Ovary (tissue), 9 donors: ENCODE measurements around the gene CACNA2D1. TPM values are rescaled to one million over a fixed set of nuclear protein-coding genes. Genes with fewer than 3 reads are reported as not detected.

ENCODE experiments used
- DNase-seq, 5 donors: peaks; one replicate each; pipeline ENCODE4 v3.0.0-alpha.2; 2019 to 2020
- H3K27ac ChIP-seq, 2 donors: fragments of 200-600 bp; one replicate each; pipeline versions ENCODE4 v1.5.1 to v1.8.0; 2019 to 2022
- H3K27me3 ChIP-seq: fragments of 200-600 bp; one replicate; pipeline ENCODE4 v1.8.0; 2022
- H3K36me3 ChIP-seq: fragments of 200-600 bp; sonication (generic); one replicate; pipeline ENCODE4 v1.5.1; 2019
- H3K4me1 ChIP-seq: one replicate; pipeline ENCODE4 v1.8.1; 2013; ENCODE audit warnings: mild to moderate bottlenecking, moderate library complexity; ENCODE audit not compliant: insufficient read depth
- H3K4me3 ChIP-seq: fragments of 200-600 bp; sonication (generic); one replicate; pipeline ENCODE4 v1.5.1; 2017
- H3K9me3 ChIP-seq, 2 donors: fragments of 200-600 bp in 1 of 2; sonication (generic) in 1 of 2; one replicate each; pipeline versions ENCODE4 v1.5.1 to v1.8.1; 2013 to 2019; ENCODE audit warnings: mild to moderate bottlenecking in 1 of 2, moderate library complexity in 1 of 2
- EP300 ChIP-seq: sonication (generic); formaldehyde crosslinking; IDR thresholded peaks from one replicate; pipeline ENCODE4 v1.6.1; 2017; ENCODE audit warnings: antibody characterized with exemption
- POLR2A ChIP-seq: fragments of 450-650 bp; IDR thresholded peaks from one replicate; pipeline ENCODE4 v1.6.1; 2017; ENCODE audit warnings: antibody characterized with exemption, mild to moderate bottlenecking, moderate library complexity
- WGBS, 3 donors: extraction: QIAGEN DNeasy Blood & Tissue Kit in 1 of 3; methylation state at CpG; one replicate each; pipeline versions ENCODE4 v1.1.5 to v1.1.7; 2013 to 2017; 5-methylcytosine and 5-hydroxymethylcytosine counted together
- intact Hi-C, 4 donors: fragments of 100-400 bp; cut with DNase I; formaldehyde crosslinking; loops; one replicate each; pipeline versions ENCODE4 v1.11.0 to v1.15.1; 2022 to 2023
- polyA plus RNA-seq, 2 donors: library from polyadenylated mRNA; stranded (reverse); fragments of 200-250 nt in 1 of 2; fragments of 350-450 nt in 1 of 2; fragmentation: Illumina TruSeq in 1 of 2; extraction: RNeasy Lipid Tissue Mini Kit (QIAGEN cat#74804) in 1 of 2; gene quantifications; one replicate each; pipeline ENCODE4 v1.2.3, GENCODE V29; 2013 to 2014
- total RNA-seq, 7 donors: library from RNA; depleted of rRNA in 2 of 7; stranded (reverse); fragments of >200 nt in 2 of 7; fragmentation: NEBNext Ultra II Directional in 3 of 7; extraction: Animal tissue kit (Norgen Biotek cat#: 25700) in 3 of 7; gene quantifications; one replicate each; pipeline versions ENCODE4 v1.1.0 to v1.2.4, GENCODE V29; 2016 to 2023
- TF ChIP-seq, protein P1 (sequence below), 3 donors: fragments of 450-650 bp in 2 of 3; fragments of 200-600 bp in 1 of 3; IDR thresholded peaks; one replicate each; pipeline versions ENCODE4 v1.5.1 to v1.8.0; 2016 to 2022; ENCODE audit warnings: antibody characterized with exemption in 3 of 3, mild to moderate bottlenecking in 1 of 3
- donor health status: DM: no; HTN: no; CAD: no; lungs with moderate emphysema.
- donor health status: DM: no; HTN: no; CAD: no.
- donor health status: Bipolar disorder and iron deficiency.
- donor health status: DM: yes; HTN: yes; CAD: no.
- donor health status: DM: no; HTN: no; CAD: no.
- donor health status: DM: yes; HTN: yes; CAD: no.

Gene CACNA2D1
- total and polyA plus RNA-seq, 9 donors, result 6.6 to 34.2 (median 18.8) TPM

DNA sequence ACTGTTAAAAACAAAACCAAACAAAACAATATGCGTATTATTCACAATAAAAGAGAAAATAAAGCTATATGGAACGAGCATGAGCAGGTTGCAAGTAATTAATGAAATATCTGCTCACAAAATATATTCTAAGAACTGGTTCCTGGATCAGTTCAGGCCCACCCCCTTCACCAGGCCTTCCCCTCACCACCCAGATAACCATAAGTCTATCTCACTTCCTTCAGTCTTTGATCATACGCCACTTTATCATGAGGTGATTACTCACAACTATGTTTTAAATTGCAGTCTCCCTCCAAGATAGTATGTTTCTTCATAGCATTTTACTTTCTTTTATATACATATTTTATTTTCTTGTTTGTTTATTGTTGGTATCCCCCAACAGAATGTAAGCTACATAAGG is 410.7 kb downstream of the CACNA2D1 start:
- 96% methylated on average over 3 of the region's 3 CpGs for WGBS, 3 donors
- Histone ChIP-seq H3K4me1 (no peaks in the 10 kb centered on the region), H3K4me3 (no peak overlapping the region), H3K9me3 (no peaks in the 10 kb centered on the region), H3K36me3 (no peaks in the 10 kb centered on the region), H3K27me3 (no peaks in the 10 kb centered on the region), H3K27ac (no peak overlapping the region)
- intact Hi-C loops, result no loop called here
- no peak for DNase-seq
- TF ChIP-seq POLR2A (no peak), EP300 (no peak)
- TF ChIP-seq, protein P1, sequence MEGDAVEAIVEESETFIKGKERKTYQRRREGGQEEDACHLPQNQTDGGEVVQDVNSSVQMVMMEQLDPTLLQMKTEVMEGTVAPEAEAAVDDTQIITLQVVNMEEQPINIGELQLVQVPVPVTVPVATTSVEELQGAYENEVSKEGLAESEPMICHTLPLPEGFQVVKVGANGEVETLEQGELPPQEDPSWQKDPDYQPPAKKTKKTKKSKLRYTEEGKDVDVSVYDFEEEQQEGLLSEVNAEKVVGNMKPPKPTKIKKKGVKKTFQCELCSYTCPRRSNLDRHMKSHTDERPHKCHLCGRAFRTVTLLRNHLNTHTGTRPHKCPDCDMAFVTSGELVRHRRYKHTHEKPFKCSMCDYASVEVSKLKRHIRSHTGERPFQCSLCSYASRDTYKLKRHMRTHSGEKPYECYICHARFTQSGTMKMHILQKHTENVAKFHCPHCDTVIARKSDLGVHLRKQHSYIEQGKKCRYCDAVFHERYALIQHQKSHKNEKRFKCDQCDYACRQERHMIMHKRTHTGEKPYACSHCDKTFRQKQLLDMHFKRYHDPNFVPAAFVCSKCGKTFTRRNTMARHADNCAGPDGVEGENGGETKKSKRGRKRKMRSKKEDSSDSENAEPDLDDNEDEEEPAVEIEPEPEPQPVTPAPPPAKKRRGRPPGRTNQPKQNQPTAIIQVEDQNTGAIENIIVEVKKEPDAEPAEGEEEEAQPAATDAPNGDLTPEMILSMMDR (IDR thresholded peaks at IDR 0.05), result no peak

DNA sequence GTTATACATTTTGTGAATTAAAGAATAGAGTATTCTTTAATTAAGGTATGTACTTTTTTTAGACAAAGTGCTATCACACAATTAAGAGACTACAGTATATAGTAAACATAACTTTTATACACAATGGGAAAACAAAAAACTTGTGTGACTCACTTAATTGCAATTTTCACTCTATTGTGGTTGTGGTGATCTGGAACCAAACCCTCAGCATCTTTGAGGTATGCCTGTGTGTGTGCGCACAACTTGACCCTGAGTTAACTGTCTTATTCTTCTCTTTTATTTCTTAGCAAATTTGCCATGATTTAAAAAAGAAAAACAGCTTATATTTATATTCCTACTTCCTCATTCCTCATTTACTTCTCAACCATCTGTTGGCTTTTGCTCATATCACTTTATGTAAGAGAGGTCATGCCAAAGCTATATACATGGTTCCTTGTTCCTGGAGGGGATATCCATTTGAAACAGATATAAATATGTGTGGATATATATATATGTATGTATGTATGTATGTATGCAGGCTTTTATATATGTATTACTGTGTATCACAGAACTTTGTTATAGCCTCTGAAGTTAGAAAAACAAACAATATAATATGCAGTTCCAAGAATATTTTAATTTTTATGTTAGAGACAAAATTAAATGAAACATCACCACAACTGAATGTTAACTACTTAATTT is 414.2 kb downstream of the CACNA2D1 start:
- H3K4me1 ChIP-seq, result no peaks in the 10 kb centered on the region
- WGBS, 3 donors, result 96 to 100% (median 98%) methylated on average over 1 of the region's 1 CpG
- no peak for DNase-seq
- no peak overlapping the region for H3K4me3 ChIP-seq
- TF ChIP-seq, protein P1 (IDR thresholded peaks at IDR 0.05), result no peak
- no peak for TF ChIP-seq EP300
- no peak for TF ChIP-seq POLR2A
- H3K36me3 ChIP-seq, result no peaks in the 10 kb centered on the region
- no peaks in the 10 kb centered on the region for H3K9me3 ChIP-seq
- intact Hi-C loops, result no loop called here
- no peaks in the 10 kb centered on the region for H3K27me3 ChIP-seq
- no peak overlapping the region for H3K27ac ChIP-seq

DNA sequence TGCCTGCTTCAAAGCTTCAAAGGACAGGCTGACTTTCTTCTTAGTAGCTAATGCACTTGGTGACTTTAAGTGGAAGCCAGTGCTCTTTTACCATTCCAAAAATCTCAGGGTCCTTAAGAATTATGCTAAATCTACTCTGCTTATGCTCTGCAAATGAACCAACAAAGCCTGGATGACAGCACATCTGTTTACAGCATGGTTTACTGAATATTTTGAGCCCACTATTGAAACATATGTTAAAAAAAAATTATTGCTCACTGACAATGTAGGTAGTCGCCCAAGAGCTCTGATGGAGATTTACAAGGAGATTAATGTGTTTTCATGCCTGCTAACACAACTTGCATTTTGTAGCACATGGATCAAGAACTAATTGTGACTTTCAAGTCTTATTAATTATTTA is 415.5 kb downstream of the CACNA2D1 start:
- DNase-seq, result no peak
- Histone ChIP-seq H3K27ac (no peak overlapping the region), H3K27me3 (no peaks in the 10 kb centered on the region), H3K4me1 (no peaks in the 10 kb centered on the region), H3K9me3 (no peaks in the 10 kb centered on the region), H3K4me3 (no peak overlapping the region), H3K36me3 (no peaks in the 10 kb centered on the region)
- WGBS, 3 donors, result 93 to 95% (median 94%) methylated on average over 1 of the region's 1 CpG
- intact Hi-C loops, result no loop called here
- TF ChIP-seq, protein P1 (IDR thresholded peaks at IDR 0.05), result no peak
- TF ChIP-seq EP300 (no peak), POLR2A (no peak)

DNA sequence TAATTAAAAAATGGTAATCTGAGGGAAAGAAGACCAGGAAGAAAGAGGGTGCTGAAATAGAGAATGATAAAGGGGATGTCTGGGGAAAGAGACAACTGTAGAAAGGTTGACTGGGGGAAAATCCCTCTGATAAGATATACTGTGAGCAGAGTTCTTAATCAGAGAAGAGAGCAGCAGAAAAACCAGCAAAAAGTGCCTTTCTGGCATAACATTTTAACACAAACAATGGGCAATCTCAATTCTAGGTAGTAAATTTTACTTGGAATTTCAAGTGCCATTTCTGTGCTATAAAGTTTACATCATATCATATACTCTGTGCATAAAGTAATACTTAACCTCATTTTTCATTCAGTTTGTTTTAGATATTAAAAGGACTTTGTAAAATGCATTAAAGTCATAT is 421.9 kb downstream of the CACNA2D1 start:
- no peak overlapping the region for H3K27ac ChIP-seq
- TF ChIP-seq, protein P1 (IDR thresholded peaks at IDR 0.05), result no peak
- TF ChIP-seq EP300 (no peak), POLR2A (no peak)
- intact Hi-C loops, result no loop called here

More for the DNA sequence above, 421.9 kb downstream of the CACNA2D1 start:
- DNase-seq, result no peak
- no peaks in the 10 kb centered on the region for H3K36me3 ChIP-seq
- H3K4me1 ChIP-seq, result no peaks in the 10 kb centered on the region
- H3K27me3 ChIP-seq, result no peaks in the 10 kb centered on the region
- no peaks in the 10 kb centered on the region for H3K9me3 ChIP-seq
- H3K4me3 ChIP-seq, result no peak overlapping the region
